H9 (cell line): Measurements from ENCODE around the gene AKAP17A. TPM values are rescaled to one million over a fixed set of nuclear protein-coding genes. Genes with fewer than 3 reads are reported as not detected.

Experiments
- DNase-seq: peaks from one replicate; pipeline ENCODE4 v3.0.0-alpha.2; 2017
- H2AFZ ChIP-seq: one replicate; pipeline ENCODE4 v1.6.1; 2013; ENCODE audit warnings: mild to moderate bottlenecking, low read length, control low read depth, moderate library complexity
- H2AK5ac ChIP-seq: 2 replicates; pipeline ENCODE4 v1.6.1; 2013; ENCODE audit warnings: low read length, control low read depth, mixed read lengths; ENCODE audit not compliant: insufficient read length
- H2BK120ac ChIP-seq: one replicate; pipeline ENCODE4 v1.6.1; 2013; ENCODE audit warnings: low read depth, mild to moderate bottlenecking, low read length, control low read depth, inconsistent platforms; ENCODE audit not compliant: poor library complexity, severe bottlenecking
- H2BK12ac ChIP-seq: 2 replicates; pipeline ENCODE4 v1.6.1; 2013; ENCODE audit warnings: low read length, control low read depth, mixed read lengths, low read depth; ENCODE audit not compliant: insufficient read length
- H2BK15ac ChIP-seq: 2 replicates; pipeline ENCODE4 v1.6.1; 2013; ENCODE audit warnings: low read depth, low read length, control low read depth
- H2BK20ac ChIP-seq: one replicate; pipeline ENCODE4 v1.6.1; 2013; ENCODE audit warnings: low read depth, mild to moderate bottlenecking, low read length, control low read depth, inconsistent platforms; ENCODE audit not compliant: poor library complexity, severe bottlenecking
- H2BK5ac ChIP-seq: 2 replicates; pipeline ENCODE4 v1.6.1; 2013; ENCODE audit warnings: low read length, control low read depth, mixed read lengths; ENCODE audit not compliant: insufficient read length
- H3K14ac ChIP-seq: 2 replicates; pipeline ENCODE4 v1.6.1; 2013; ENCODE audit warnings: low read length, control low read depth; ENCODE audit not compliant: insufficient read depth
- H3K18ac ChIP-seq: 2 replicates; pipeline ENCODE4 v1.6.1; 2013; ENCODE audit warnings: low read depth, mild to moderate bottlenecking, mixed read lengths, low read length, control low read depth; ENCODE audit not compliant: insufficient read length
- H3K23ac ChIP-seq: 2 replicates; pipeline ENCODE4 v1.6.1; 2013; ENCODE audit warnings: low read length, control low read depth, mixed read lengths, low read depth; ENCODE audit not compliant: insufficient read length
- H3K23me2 ChIP-seq: 2 replicates; pipeline ENCODE4 v1.6.1; 2013; ENCODE audit warnings: low read depth, mild to moderate bottlenecking, mixed read lengths, low read length, control low read depth; ENCODE audit not compliant: insufficient read length, poor library complexity, severe bottlenecking
- H3K27ac ChIP-seq: 2 replicates; pipeline ENCODE4 v1.5.1; 2013; ENCODE audit warnings: low read length, control low read depth, mixed read lengths, low read depth; ENCODE audit not compliant: insufficient read length
- H3K27me3 ChIP-seq: 2 replicates; pipeline ENCODE4 v1.6.1; 2013; ENCODE audit warnings: low read length, control low read depth, inconsistent platforms; ENCODE audit not compliant: insufficient read depth
- H3K4ac ChIP-seq: 2 replicates; pipeline ENCODE4 v1.6.1; 2013; ENCODE audit warnings: low read depth, mild to moderate bottlenecking, control low read depth, inconsistent platforms, low read length, moderate library complexity
- H3K4me1 ChIP-seq: 2 replicates; pipeline ENCODE4 v1.6.1; 2013; ENCODE audit warnings: low read length, control low read depth, inconsistent platforms; ENCODE audit not compliant: insufficient read depth
- H3K4me2 ChIP-seq: 2 replicates; pipeline ENCODE4 v1.6.1; 2013; ENCODE audit warnings: low read length, control low read depth, mixed read lengths; ENCODE audit not compliant: insufficient read length, insufficient read depth
- H3K56ac ChIP-seq: 2 replicates; pipeline ENCODE4 v1.6.1; 2013; ENCODE audit warnings: low read depth, mild to moderate bottlenecking, mixed read lengths, low read length, control low read depth; ENCODE audit not compliant: insufficient read length
- H3K79me1 ChIP-seq: 2 replicates; pipeline ENCODE4 v1.6.1; 2013; ENCODE audit warnings: low read depth, mild to moderate bottlenecking, moderate library complexity, low read length, control low read depth, inconsistent platforms; ENCODE audit not compliant: insufficient read depth, poor library complexity, severe bottlenecking
- H3K79me2 ChIP-seq: 2 replicates; pipeline ENCODE4 v1.6.1; 2013; ENCODE audit warnings: low read length, control low read depth, inconsistent platforms; ENCODE audit not compliant: insufficient read depth
- H3K9ac ChIP-seq: 2 replicates; pipeline ENCODE4 v1.6.1; 2013; ENCODE audit warnings: low read length, control low read depth, mixed read lengths; ENCODE audit not compliant: insufficient read length; ENCODE audit errors: extremely low read depth
- H3K9me3 ChIP-seq: one replicate; pipeline ENCODE4 v1.6.1; 2013; ENCODE audit warnings: low read depth, low read length, inconsistent platforms; ENCODE audit not compliant: control insufficient read depth
- H3T11ph ChIP-seq: one replicate; pipeline ENCODE4 v1.6.1; 2013; ENCODE audit warnings: mild to moderate bottlenecking, low read length, control low read depth, inconsistent platforms
- H4K20me1 ChIP-seq: one replicate; pipeline ENCODE4 v1.6.1; 2013; ENCODE audit not compliant: control insufficient read depth, insufficient read length, insufficient read depth
- H4K5ac ChIP-seq: 2 replicates; pipeline ENCODE4 v1.6.1; 2013; ENCODE audit warnings: low read depth, mild to moderate bottlenecking, mixed read lengths, low read length, control low read depth; ENCODE audit not compliant: insufficient read length
- H4K8ac ChIP-seq: replicated peaks from 2 replicates; pipeline ENCODE4 v1.6.1; 2013; ENCODE audit warnings: low read length, control low read depth, mixed read lengths, low read depth; ENCODE audit not compliant: insufficient read length
- H4K91ac ChIP-seq: 2 replicates; pipeline ENCODE4 v1.6.1; 2013; ENCODE audit warnings: low read depth, mild to moderate bottlenecking, moderate library complexity, mixed read lengths, low read length, control low read depth; ENCODE audit not compliant: insufficient read length
- H3K27ac Mint-ChIP-seq, 3 experiments: 2 replicates in 2 of 3; 3 replicates in 1 of 3; pipeline ENCODE4 v1.8.0; 2020 to 2021; ENCODE audit warnings: mixed read lengths in 3 of 3, mild to moderate bottlenecking in 1 of 3, moderate library complexity in 1 of 3
- H3K27me3 Mint-ChIP-seq: 2 replicates; pipeline ENCODE4 v1.8.0; 2021; ENCODE audit warnings: low read depth, mild to moderate bottlenecking, moderate library complexity, mixed read lengths
- H3K36me3 Mint-ChIP-seq, 3 experiments: 2 replicates in 2 of 3; 3 replicates in 1 of 3; pipeline ENCODE4 v1.8.0; 2020 to 2021; ENCODE audit warnings: low read depth in 3 of 3, mixed read lengths in 3 of 3; ENCODE audit not compliant: insufficient read depth in 1 of 3
- H3K4me1 Mint-ChIP-seq, 2 experiments: 2 replicates each; pipeline ENCODE4 v1.8.0; 2020; ENCODE audit warnings: mixed read lengths in 2 of 2
- H3K4me3 Mint-ChIP-seq, 2 experiments: 2 replicates in 1 of 2; 3 replicates in 1 of 2; pipeline ENCODE4 v1.8.0; 2020 to 2021; ENCODE audit warnings: mild to moderate bottlenecking in 2 of 2, mixed read lengths in 2 of 2, moderate library complexity in 1 of 2
- H3K9me3 Mint-ChIP-seq, 2 experiments: 2 replicates in 1 of 2; 3 replicates in 1 of 2; pipeline ENCODE4 v1.8.0; 2020; ENCODE audit warnings: mild to moderate bottlenecking in 2 of 2, mixed read lengths in 2 of 2, moderate library complexity in 1 of 2
- CTCF ChIP-seq: fragments of 200-600 bp; sonication (generic); conservative IDR thresholded peaks from 3 replicates; pipeline ENCODE4 v1.8.0; 2021; ENCODE audit warnings: antibody characterized with exemption, mild to moderate bottlenecking
- WGBS: extraction: QIAGEN DNeasy Blood & Tissue Kit; methylation state at CpG from one replicate; pipeline ENCODE4 v1.1.7; 2013; ENCODE audit warnings: missing lambda C conversion rate, low lambda C conversion rate, mixed read lengths; ENCODE audit not compliant: insufficient read length; ENCODE audit errors: extremely low coverage; 5-methylcytosine and 5-hydroxymethylcytosine counted together
- total RNA-seq: library from RNA; stranded (reverse); gene quantifications from 2 replicates; pipeline ENCODE4 v1.2.1, GENCODE V29; 2021

The AKAP17A gene
- total RNA-seq, 1 experiment from 2014 or later, result 39.7 TPM

- Histone ChIP-seq H2AK5ac (no peak overlapping the region), H3K56ac (no peak overlapping the region), H3K79me1 (no peaks in the 10 kb centered on the region), H3K14ac (no peak overlapping the region), H4K91ac (no peak overlapping the region), H2BK120ac (no peak overlapping the region), H3K27me3 (no peaks in the 10 kb centered on the region), H3K18ac (no peak overlapping the region), H3T11ph (no peak overlapping the region), H3K4me2 (no peak overlapping the region), H4K20me1 (no peaks in the 10 kb centered on the region), H3K23ac (no peak overlapping the region), H2BK20ac (no peak overlapping the region), H4K8ac (no peak overlapping the region), H3K27ac (no peak overlapping the region), H4K5ac (no peak overlapping the region), H2BK15ac (no peak overlapping the region), H3K4ac (no peak overlapping the region), H3K9me3 (no peaks in the 10 kb centered on the region), H3K79me2 (no peaks in the 10 kb centered on the region), H2BK12ac (no peak overlapping the region), H3K9ac (no peak overlapping the region), H2BK5ac (no peak overlapping the region), H3K4me1 (no peaks in the 10 kb centered on the region), H2AFZ (no peak overlapping the region), H3K23me2 (no peaks in the 10 kb centered on the region)
- H3K36me3 Mint-ChIP-seq, result no peaks in the 10 kb centered on the region; a peak in 1 of 7 replicates
- H3K4me3 Mint-ChIP-seq, result no peak overlapping the region
- no peak for TF ChIP-seq CTCF
- H3K27ac Mint-ChIP-seq, result no peak overlapping the region
- no CpG with 5 or more reads among the region's 22 CpGs for WGBS
- H3K4me1 Mint-ChIP-seq, result 0 out of 4 replicates have a peak, but pooled peaks cover 0 to 2% of the 10 kb centered on the region in 2 experiments
- DNase-seq, result no peak
- no peaks in the 10 kb centered on the region; a peak in 1 of 5 replicates for H3K9me3 Mint-ChIP-seq
- H3K27me3 Mint-ChIP-seq, result no peaks in the 10 kb centered on the region
These were observed 48.2 kb upstream of the AKAP17A start for GRCh38 chrX:1542994-1543725.
